Effector memory CD4-positive, alpha-beta T cell (primary cell): Measurements from ENCODE around the gene STAT1.

ENCODE experiments used
- DNase-seq, 3 donors: peaks; one replicate each; pipeline ENCODE4 v3.0.0-alpha.2; 2020
- H3K27ac ChIP-seq: 2 replicates; pipeline ENCODE4 v1.7.0; 2013; ENCODE audit warnings: mild to moderate bottlenecking, low read length, moderate library complexity; ENCODE audit not compliant: insufficient read depth, poor library complexity, severe bottlenecking
- H3K27me3 ChIP-seq: replicated peaks from 2 replicates; pipeline ENCODE4 v1.7.0; 2013; ENCODE audit warnings: mild to moderate bottlenecking, low read length; ENCODE audit not compliant: insufficient read depth, control insufficient read depth, poor library complexity, severe bottlenecking
- H3K36me3 ChIP-seq: 2 replicates; pipeline ENCODE4 v1.7.0; 2013; ENCODE audit warnings: mild to moderate bottlenecking, low read length, moderate library complexity; ENCODE audit not compliant: control insufficient read depth, insufficient read depth
- H3K4me1 ChIP-seq: 2 replicates; pipeline ENCODE4 v1.7.0; 2013; ENCODE audit warnings: low read length, mild to moderate bottlenecking; ENCODE audit not compliant: control insufficient read depth, insufficient read depth, poor library complexity, severe bottlenecking
- H3K4me3 ChIP-seq: 2 replicates; pipeline ENCODE4 v1.7.0; 2013; ENCODE audit warnings: low read length, low read depth, mild to moderate bottlenecking; ENCODE audit not compliant: insufficient read depth, poor library complexity, severe bottlenecking
- H3K9me3 ChIP-seq: 2 replicates; pipeline ENCODE4 v1.7.0; 2013; ENCODE audit warnings: mild to moderate bottlenecking, low read length, moderate library complexity; ENCODE audit not compliant: control insufficient read depth
- total RNA-seq, 3 donors: gene quantifications; one replicate each; lab custom pipeline; 2026; lab: John Stamatoyannopoulos, UW

STAT1 gene
- total RNA-seq, result 310 to 337 (median 317) reads per million in 3 donors

- peaks cover 40% of the 10 kb centered on the region for H3K4me1 ChIP-seq
- H3K27ac ChIP-seq, result peak within 1 kb of the TSS; percentile 91
- no peaks in the 10 kb centered on the region for H3K27me3 ChIP-seq
- peaks cover 9% of the 10 kb centered on the region for H3K36me3 ChIP-seq
- DNase-seq, result peak; percentile 92 to 93 (median 92)
- H3K9me3 ChIP-seq, result no peaks in the 10 kb centered on the region
- peak within 1 kb of the TSS; percentile 100 for H3K4me3 ChIP-seq
Observed at GRCh38 chr2:191013932-191014652, at the start of gene STAT1. STAT1 (minus strand) TSS chr2:191014171; CDS start chr2:191010003, 4,168 bp downstream.

GRCh38 chr2:191063584-191063983 lies 49.6 kb upstream of the STAT1 start:
- Histone ChIP-seq H3K9me3 (no peaks in the 10 kb centered on the region), H3K4me3 (no peak overlapping the region), H3K27me3 (no peaks in the 10 kb centered on the region), H3K36me3 (no peaks in the 10 kb centered on the region), H3K4me1 (peaks cover 41% of the 10 kb centered on the region), H3K27ac (no peak overlapping the region)
- DNase-seq, result no peak

- Histone ChIP-seq H3K27me3 (no peaks in the 10 kb centered on the region), H3K4me3 (no peak overlapping the region), H3K27ac (peak overlapping the region; percentile 60), H3K36me3 (no peaks in the 10 kb centered on the region), H3K4me1 (peaks cover 45% of the 10 kb centered on the region), H3K9me3 (no peaks in the 10 kb centered on the region)
- DNase-seq, result no peak
Observed at GRCh38 chr2:191061381-191061980, 47.5 kb upstream of the STAT1 start.

- DNase-seq, result no peak
- H3K4me3 ChIP-seq, result no peak overlapping the region
- H3K36me3 ChIP-seq, result no peaks in the 10 kb centered on the region
- H3K9me3 ChIP-seq, result no peaks in the 10 kb centered on the region
- H3K27ac ChIP-seq, result no peak overlapping the region
- peaks cover 40% of the 10 kb centered on the region for H3K4me1 ChIP-seq
- H3K27me3 ChIP-seq, result no peaks in the 10 kb centered on the region
Observed at GRCh38 chr2:191059308-191059707, 45.3 kb upstream of the STAT1 start.

- no peak for DNase-seq
- peak overlapping the region; percentile 47 for H3K27ac ChIP-seq
Observed at GRCh38 chr2:191056228-191056627, 42.3 kb upstream of the STAT1 start.

GRCh38 chr2:191053256-191053655 lies 39.3 kb upstream of the STAT1 start:
- Histone ChIP-seq H3K4me3 (no peak overlapping the region), H3K36me3 (peaks cover 6% of the 10 kb centered on the region), H3K9me3 (no peaks in the 10 kb centered on the region), H3K27me3 (no peaks in the 10 kb centered on the region), H3K4me1 (peaks cover 21% of the 10 kb centered on the region), H3K27ac (no peak overlapping the region)
- no peak for DNase-seq

More at GRCh38 chr2:191056228-191056627, 42.3 kb upstream of the STAT1 start:
- H3K36me3 ChIP-seq, result no peaks in the 10 kb centered on the region
- H3K9me3 ChIP-seq, result no peaks in the 10 kb centered on the region
- H3K4me3 ChIP-seq, result no peak overlapping the region
- H3K27me3 ChIP-seq, result no peaks in the 10 kb centered on the region
- H3K4me1 ChIP-seq, result peaks cover 27% of the 10 kb centered on the region

GRCh38 chr2:191051825-191052778 lies 38.1 kb upstream of the STAT1 start:
- no peak for DNase-seq
- Histone ChIP-seq H3K27ac (no peak overlapping the region), H3K4me3 (no peak overlapping the region), H3K9me3 (no peaks in the 10 kb centered on the region), H3K4me1 (peaks cover 18% of the 10 kb centered on the region), H3K27me3 (no peaks in the 10 kb centered on the region), H3K36me3 (peaks cover 6% of the 10 kb centered on the region)

GRCh38 chr2:191051177-191051576 lies 37.2 kb upstream of the STAT1 start:
- H3K4me3 ChIP-seq, result no peak overlapping the region
- no peaks in the 10 kb centered on the region for H3K27me3 ChIP-seq
- H3K27ac ChIP-seq, result no peak overlapping the region
- peaks cover 6% of the 10 kb centered on the region for H3K36me3 ChIP-seq
- DNase-seq, result no peak
- H3K9me3 ChIP-seq, result no peaks in the 10 kb centered on the region
- H3K4me1 ChIP-seq, result peaks cover 10% of the 10 kb centered on the region

GRCh38 chr2:191050640-191050987 lies 36.6 kb upstream of the STAT1 start:
- H3K9me3 ChIP-seq, result no peaks in the 10 kb centered on the region
- no peak overlapping the region for H3K27ac ChIP-seq
- no peak for DNase-seq
- peaks cover 6% of the 10 kb centered on the region for H3K4me1 ChIP-seq
- H3K27me3 ChIP-seq, result no peaks in the 10 kb centered on the region
- no peak overlapping the region for H3K4me3 ChIP-seq
- peaks cover 6% of the 10 kb centered on the region for H3K36me3 ChIP-seq
